Suppressor macrophage (primary cell): ENCODE data around the gene AIRE.

Experiments
- DNase-seq, 4 experiments: peaks; one replicate each; pipeline ENCODE4 v3.0.0-alpha.2; 2020 to 2022

AIRE gene

GRCh38 chr21:44325386-44326271, 40.0 kb downstream of the AIRE start:
- DNase-seq: no peak

DNA sequence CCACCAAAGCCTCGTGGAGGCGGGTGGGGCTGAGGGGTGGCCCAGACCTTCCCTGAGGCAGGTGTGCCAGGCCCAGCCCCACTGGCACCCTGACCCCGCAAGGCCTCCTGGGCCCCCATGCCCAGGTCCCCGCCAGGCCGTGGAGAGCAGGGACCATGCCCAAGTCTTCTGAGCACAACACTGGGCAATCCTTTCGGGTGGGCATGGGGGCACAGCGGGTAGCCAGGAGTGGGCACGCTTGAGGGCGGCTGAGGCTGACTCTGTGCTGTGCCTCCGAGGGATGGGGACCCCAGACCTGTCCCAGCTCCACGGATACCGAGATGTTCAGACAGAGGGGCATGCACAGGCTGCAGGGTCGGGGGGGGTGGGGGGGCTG, 40.6 kb downstream of the AIRE start:
- DNase-seq: no peak

GRCh38 chr21:44326716-44327602, 41.3 kb downstream of the AIRE start:
- no peak for DNase-seq

- DNase-seq: no peak
These were observed 41.9 kb downstream of the AIRE start for GRCh38 chr21:44327603-44327974.

GRCh38 chr21:44328242-44328895, 42.7 kb downstream of the AIRE start:
- DNase-seq: no peak

DNA sequence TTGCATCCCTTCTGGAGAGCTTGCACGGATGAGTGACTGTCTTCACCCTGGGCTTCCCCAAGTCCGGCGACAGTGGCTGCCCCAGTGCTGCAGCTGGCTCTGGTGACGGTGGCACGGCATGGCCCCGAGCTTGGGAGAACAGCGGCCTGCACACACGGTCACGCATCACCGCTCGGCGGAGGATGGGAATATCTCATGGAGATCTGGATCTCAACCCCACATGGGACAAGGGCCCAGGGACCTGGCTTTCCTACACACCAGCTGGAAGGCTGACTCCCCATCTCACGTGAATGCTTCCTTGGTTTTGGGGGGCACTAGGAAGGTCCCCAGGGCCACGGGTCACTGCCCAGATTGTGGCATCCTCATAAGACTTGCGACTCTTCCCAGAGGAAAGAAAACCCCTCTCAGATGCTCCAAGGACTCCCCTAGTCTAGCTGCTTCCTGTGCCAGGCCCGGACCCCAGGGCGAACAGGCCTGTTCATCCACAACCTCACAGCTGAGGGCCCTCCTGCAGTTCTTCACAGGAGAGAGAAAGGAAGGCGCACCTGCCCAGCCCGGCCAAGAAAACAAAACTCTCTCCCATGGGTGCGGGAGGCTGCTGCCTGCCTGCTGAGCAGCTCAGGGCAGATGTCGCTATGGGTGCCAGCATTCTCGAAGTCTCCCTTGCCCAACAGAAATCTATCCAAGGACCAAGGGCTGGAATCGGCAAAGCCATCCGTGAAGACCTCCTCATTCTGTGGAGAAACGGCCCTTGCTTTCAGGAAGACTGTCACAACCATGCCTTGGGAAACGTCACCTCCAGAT, 43.6 kb downstream of the AIRE start:
- DNase-seq: no peak

DNA sequence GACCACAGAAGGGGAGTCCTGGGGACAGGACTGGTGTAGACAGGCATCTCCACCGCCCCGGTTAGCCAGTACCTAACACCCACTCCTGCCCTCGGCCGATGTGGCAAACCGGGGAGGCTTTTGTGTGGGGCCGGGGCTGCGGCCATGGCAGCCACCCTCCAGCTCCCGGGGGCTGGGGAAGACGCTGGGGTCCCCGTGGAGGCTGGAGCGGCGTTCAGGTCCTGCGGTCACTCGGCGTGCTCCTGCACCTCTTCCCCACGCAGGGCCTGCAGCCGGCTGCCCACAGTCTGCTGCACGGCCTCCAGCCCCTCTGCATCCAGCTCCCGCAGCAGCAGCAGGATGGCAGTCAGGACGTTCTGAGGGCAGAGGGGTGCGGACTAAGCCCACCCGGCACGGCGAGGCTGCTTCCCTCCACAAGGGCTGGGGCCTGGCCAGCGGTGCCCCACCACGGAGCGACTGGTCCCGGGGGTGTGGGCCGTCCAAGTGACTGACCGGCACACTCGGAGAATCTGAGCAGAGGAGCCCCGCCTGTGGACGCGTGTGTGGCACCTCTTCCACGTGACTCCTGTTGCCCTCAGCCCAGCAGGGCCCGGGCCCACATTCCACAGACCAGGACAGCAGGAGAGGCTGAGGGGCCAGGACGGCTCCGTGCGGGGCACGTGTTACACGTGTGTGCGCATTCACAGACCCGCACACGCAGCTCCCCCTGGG, 44.5 kb downstream of the AIRE start:
- DNase-seq: no peak

DNA sequence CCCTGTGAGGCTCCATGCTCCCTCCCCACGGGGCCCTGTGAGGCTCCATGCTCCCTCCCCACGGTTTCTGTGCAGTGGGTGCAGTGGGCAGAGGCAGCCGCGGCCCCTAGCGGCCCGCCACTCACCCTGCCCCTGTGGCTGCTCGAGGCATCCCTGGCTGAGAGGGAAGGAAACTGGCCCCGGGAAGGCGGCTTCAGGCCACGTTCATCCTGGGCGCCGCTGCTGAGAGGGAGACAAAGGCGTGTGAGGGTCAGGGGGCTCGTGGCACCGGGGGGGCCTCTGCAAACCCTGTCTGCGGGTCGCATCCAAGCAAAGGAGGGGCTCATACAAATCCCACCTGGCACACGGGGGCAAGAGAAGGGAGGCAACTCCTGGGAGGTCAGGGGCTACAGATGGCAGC, 45.0 kb downstream of the AIRE start:
- no peak for DNase-seq

- no peak for DNase-seq
These were observed 45.5 kb downstream of the AIRE start for GRCh38 chr21:44331209-44331608.

GRCh38 chr21:44331650-44332307, 46.1 kb downstream of the AIRE start:
- DNase-seq: no peak

GRCh38 chr21:44332383-44332782, 46.7 kb downstream of the AIRE start:
- no peak for DNase-seq

GRCh38 chr21:44332965-44333364, 47.3 kb downstream of the AIRE start:
- no peak for DNase-seq

GRCh38 chr21:44333509-44334328, 48.0 kb downstream of the AIRE start:
- no peak for DNase-seq

- DNase-seq: no peak
These were observed 48.8 kb downstream of the AIRE start for GRCh38 chr21:44334329-44335030.

- DNase-seq: no peak
These were observed 49.8 kb downstream of the AIRE start for GRCh38 chr21:44335266-44336059.

- DNase-seq: no peak
These were observed 51.8 kb downstream of the AIRE start for GRCh38 chr21:44337449-44337848.

DNA sequence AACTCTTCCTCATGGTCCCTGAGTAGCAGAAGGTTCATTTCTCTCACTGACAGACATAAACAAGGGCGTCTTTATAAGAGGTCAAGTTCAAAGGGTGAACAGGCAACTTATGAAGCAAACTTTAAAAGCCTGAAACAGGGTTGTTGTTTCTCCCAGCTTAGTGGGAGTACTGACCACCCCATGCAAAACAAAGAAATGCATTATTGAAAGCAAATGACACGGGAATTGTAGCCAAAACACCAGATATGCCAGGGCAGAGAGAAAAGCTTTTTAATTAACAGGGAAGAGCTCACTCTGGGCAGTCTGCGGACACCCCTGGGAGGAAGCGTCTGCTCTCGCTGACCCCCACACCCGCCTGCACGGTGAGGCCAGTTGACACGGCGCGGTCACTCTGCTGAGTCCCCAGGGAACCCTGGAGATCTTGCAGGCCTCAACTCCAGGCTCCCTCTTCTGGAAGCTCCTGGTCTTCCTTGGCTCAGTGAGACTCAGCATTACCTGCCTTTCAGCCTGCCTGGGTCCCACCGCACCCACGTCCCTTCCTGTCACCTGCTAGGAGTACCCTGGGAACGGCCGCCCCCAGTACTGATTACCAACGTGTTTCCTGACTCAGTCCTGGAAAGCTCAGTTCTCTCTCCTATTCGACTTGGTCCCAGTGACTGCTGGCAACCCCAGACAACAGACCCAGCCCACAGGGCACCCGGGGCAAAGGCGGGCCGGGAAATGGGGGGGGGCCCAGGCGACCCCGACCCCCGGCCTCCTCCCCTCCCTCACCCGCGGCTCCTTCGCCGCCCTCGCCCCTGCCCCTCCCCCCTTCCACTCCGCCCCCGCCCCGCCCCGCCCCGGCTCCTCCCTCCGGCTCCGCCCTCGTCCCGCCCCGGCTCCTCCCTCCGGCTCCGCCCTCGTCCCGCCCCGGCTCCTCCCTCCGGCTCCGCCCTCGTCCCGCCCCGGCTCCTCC, 52.5 kb downstream of the AIRE start:
- DNase-seq: peak; percentile 24 to 43 (median 40)
